ENCODE data around the gene FLVCR2. TPM values are rescaled to one million over a fixed set of nuclear protein-coding genes. Genes with fewer than 3 reads are reported as not detected.
A peak's percentile ranks its signal among the peaks of the same experiment; 100 is the strongest.

FLVCR2 gene
- total and polyA plus RNA-seq, 8 donors: 0.33 to 6.3 (median 2.4) TPM

DNA sequence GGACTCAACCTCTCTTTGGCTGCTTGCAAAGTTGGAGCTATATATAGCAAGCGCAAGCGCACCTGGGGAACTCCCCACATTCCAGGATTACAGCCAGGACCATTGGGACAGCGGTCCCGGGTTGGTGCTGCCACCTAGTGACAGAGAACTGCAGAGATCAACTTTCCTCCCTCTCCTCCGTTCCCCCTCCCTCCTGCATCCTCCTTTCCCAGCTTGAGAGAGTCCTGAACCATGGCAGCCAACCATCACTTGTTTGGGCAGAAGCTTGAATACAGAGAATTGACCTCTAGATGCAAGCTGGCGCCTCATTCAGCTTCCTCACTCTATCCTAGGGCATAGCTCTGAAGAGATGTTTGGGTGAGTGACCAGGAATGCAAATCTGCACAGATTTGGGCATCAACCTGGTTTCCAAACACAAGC is 17.4 kb upstream of the FLVCR2 start:
- 1 to 2% methylated on average over 6 of the region's 6 CpGs for WGBS, 2 donors
- TF ChIP-seq, protein P1, sequence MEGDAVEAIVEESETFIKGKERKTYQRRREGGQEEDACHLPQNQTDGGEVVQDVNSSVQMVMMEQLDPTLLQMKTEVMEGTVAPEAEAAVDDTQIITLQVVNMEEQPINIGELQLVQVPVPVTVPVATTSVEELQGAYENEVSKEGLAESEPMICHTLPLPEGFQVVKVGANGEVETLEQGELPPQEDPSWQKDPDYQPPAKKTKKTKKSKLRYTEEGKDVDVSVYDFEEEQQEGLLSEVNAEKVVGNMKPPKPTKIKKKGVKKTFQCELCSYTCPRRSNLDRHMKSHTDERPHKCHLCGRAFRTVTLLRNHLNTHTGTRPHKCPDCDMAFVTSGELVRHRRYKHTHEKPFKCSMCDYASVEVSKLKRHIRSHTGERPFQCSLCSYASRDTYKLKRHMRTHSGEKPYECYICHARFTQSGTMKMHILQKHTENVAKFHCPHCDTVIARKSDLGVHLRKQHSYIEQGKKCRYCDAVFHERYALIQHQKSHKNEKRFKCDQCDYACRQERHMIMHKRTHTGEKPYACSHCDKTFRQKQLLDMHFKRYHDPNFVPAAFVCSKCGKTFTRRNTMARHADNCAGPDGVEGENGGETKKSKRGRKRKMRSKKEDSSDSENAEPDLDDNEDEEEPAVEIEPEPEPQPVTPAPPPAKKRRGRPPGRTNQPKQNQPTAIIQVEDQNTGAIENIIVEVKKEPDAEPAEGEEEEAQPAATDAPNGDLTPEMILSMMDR (IDR thresholded peaks at IDR 0.05): peak; percentile 73 to 87 (median 77)
- peaks cover 0 to 3% (median 0%) of the 10 kb centered on the region in 3 donors for H3K4me1 ChIP-seq
- intact Hi-C loops (cut with DNase I): loop anchor here in 1 of 3 donors (5.0 kb wide), 1 partner anchor 249 kb away; no protein-coding TSS in a partner anchor
- H3K27ac ChIP-seq: no peak overlapping the region
- FAIRE-seq: no peak
- H3K36me3 ChIP-seq: no peaks in the 10 kb centered on the region
- peak; percentile 83 to 92 (median 86) for DNase-seq
- H3K4me3 ChIP-seq: no peak overlapping the region
- H3K9me3 ChIP-seq: no peaks in the 10 kb centered on the region
- H3K27me3 ChIP-seq: no peaks in the 10 kb centered on the region
- ATAC-seq: peak; percentile 97 to 99 (median 98)

DNA sequence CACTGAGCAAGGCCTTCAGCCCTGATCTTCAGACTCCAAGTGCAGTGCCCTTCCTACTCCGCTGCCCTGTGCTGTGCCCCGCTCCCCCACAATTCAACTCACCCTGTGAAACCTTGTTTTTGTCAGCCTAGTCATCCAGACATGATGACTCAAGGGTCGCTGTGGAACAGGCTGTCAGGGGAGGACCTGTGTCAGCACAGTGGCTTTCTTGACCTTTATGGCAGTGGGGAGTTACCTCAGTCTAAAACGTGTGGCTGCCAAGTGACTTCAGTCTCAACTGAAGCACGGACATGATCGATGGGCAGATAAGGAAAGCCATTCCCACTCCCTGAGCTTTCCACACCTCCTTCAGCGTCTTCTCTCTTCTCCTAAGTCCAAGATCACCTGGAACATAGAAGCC is 16.3 kb upstream of the FLVCR2 start:
- no peak for FAIRE-seq
- no peak for DNase-seq
- intact Hi-C loops (cut with DNase I): loop anchor here in 1 of 3 donors (5.0 kb wide), 1 partner anchor 250 kb away; no protein-coding TSS in a partner anchor

GRCh38 chr14:75562489-75562888 is 15.9 kb upstream of the FLVCR2 start:
- DNase-seq (no peak), ATAC-seq (no peak), FAIRE-seq (no peak)
- no peak overlapping the region for H3K4me3 ChIP-seq
- TF ChIP-seq, protein P1 (IDR thresholded peaks at IDR 0.05): no peak
- intact Hi-C loops (cut with DNase I): loop anchor here in 1 of 3 donors (5.0 kb wide), 1 partner anchor 250 kb away; no protein-coding TSS in a partner anchor
- H3K4me1 ChIP-seq: peaks cover 0 to 3% (median 0%) of the 10 kb centered on the region in 3 donors
- no peak overlapping the region for H3K27ac ChIP-seq
- H3K36me3 ChIP-seq: no peaks in the 10 kb centered on the region
- H3K27me3 ChIP-seq: no peaks in the 10 kb centered on the region
- no peaks in the 10 kb centered on the region for H3K9me3 ChIP-seq
- WGBS, 2 donors: 42 to 50% methylated on average over 4 of the region's 4 CpGs

More for the DNA sequence above, 16.3 kb upstream of the FLVCR2 start:
- H3K4me1 ChIP-seq: peaks cover 0 to 3% (median 0%) of the 10 kb centered on the region in 3 donors
- no peaks in the 10 kb centered on the region for H3K9me3 ChIP-seq
- WGBS, 2 donors: 33 to 42% methylated on average over 7 of the region's 7 CpGs
- H3K27ac ChIP-seq: no peak overlapping the region
- no peaks in the 10 kb centered on the region for H3K36me3 ChIP-seq
- H3K4me3 ChIP-seq: no peak overlapping the region
- no peak for ATAC-seq
- H3K27me3 ChIP-seq: no peaks in the 10 kb centered on the region
- TF ChIP-seq, protein P1 (IDR thresholded peaks at IDR 0.05): no peak

GRCh38 chr14:75563931-75564330 is 14.5 kb upstream of the FLVCR2 start:
- H3K36me3 ChIP-seq: no peaks in the 10 kb centered on the region
- peaks cover 0 to 3% (median 0%) of the 10 kb centered on the region in 3 donors for H3K4me1 ChIP-seq
- H3K27me3 ChIP-seq: no peaks in the 10 kb centered on the region
- no peak for FAIRE-seq
- H3K4me3 ChIP-seq: no peak overlapping the region
- no peak for ATAC-seq
- TF ChIP-seq, protein P1 (IDR thresholded peaks at IDR 0.05): no peak
- DNase-seq: no peak
- no peak overlapping the region for H3K27ac ChIP-seq
- H3K9me3 ChIP-seq: no peaks in the 10 kb centered on the region
- WGBS, 2 donors: 45 to 52% methylated on average over 4 of the region's 4 CpGs
- intact Hi-C loops (cut with DNase I): loop anchor here in 1 of 3 donors (5.0 kb wide), 1 partner anchor 252 kb away; no protein-coding TSS in a partner anchor

- no peak for ATAC-seq
- 84 to 87% methylated on average over 5 of the region's 5 CpGs for WGBS, 2 donors
- intact Hi-C loops (cut with DNase I): no loop called here
Measured at GRCh38 chr14:75565056-75565455, 13.4 kb upstream of the FLVCR2 start.

More at GRCh38 chr14:75565056-75565455, 13.4 kb upstream of the FLVCR2 start:
- TF ChIP-seq, protein P1 (IDR thresholded peaks at IDR 0.05): no peak
- Histone ChIP-seq H3K9me3 (no peaks in the 10 kb centered on the region), H3K4me1 (peaks cover 0 to 1% (median 0%) of the 10 kb centered on the region in 3 donors), H3K4me3 (no peak overlapping the region), H3K27me3 (no peaks in the 10 kb centered on the region), H3K36me3 (no peaks in the 10 kb centered on the region), H3K27ac (no peak overlapping the region)
- DNase-seq: no peak
- no peak for FAIRE-seq
